ELF-1 (cell line): ENCODE data around the gene STK32B.

Source experiments
- DNase-seq: peaks from one replicate; pipeline ENCODE4 v3.0.0-alpha.2; 2016; ENCODE audit warnings: low read depth, low spot score

The STK32B gene

GRCh38 chr4:5524446-5525299 lies 473.4 kb downstream of the STK32B start:
- no peak for DNase-seq

GRCh38 chr4:5526080-5526846 lies 475.0 kb downstream of the STK32B start:
- DNase-seq, result no peak

DNA sequence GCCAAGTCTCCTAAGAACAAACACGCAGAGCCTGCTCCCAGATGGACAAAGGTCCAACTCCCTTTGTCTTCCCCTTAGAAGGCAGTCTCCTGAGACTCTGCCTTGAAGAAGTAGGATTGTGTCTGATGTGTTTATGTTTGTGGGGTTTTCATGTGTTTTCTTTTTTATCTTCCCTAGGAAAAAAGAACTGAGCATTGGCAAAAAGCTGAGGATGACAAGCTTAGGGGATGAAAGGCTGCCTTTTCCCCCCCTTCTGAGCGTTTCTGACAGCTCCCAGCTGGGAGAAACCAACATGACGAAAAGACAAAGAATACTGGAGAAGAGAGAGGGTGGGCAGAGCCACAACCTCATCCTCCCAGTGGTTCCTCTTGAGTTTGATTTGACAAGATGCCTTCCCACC lies 475.9 kb downstream of the STK32B start:
- DNase-seq, result no peak

DNA sequence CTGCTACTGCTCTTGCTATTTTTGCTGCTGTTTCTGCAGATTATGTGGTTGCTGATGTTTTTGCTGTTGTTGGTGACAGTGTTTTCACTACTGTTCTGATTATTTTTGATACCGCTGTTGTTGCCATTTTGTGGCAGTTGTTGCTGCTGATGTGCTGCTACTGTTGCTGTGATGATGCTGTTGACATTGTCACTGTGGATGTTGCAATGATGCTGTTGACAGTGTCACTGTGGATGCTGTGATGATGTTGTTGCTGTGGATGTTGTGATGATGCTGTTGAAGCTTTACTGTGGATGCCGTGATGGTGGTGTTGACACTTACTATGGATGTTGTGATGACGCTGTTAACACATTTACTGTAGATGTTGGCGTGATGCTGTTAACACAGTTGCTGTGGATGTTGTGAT lies 476.8 kb downstream of the STK32B start:
- DNase-seq, result no peak

- DNase-seq, result no peak
Measured at GRCh38 chr4:5532100-5532499, 480.8 kb downstream of the STK32B start.

DNA sequence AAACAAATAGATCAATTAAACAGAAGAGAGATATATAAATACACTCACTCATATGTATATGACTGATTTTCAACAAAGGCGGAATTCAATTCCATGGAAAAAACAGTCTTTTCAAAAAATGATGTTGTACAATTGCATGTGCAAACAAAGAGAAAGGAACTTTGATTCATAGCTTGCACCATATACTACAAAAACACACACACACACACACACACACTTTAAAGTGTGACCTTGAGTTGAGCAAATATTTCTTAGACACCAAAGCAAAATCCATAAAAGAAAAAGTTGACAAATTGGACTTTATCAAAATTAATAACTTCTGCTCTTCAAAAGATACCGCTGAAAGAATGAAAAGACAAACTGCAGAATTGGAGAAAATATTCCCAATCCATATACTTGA lies 488.3 kb downstream of the STK32B start:
- no peak for DNase-seq

DNA sequence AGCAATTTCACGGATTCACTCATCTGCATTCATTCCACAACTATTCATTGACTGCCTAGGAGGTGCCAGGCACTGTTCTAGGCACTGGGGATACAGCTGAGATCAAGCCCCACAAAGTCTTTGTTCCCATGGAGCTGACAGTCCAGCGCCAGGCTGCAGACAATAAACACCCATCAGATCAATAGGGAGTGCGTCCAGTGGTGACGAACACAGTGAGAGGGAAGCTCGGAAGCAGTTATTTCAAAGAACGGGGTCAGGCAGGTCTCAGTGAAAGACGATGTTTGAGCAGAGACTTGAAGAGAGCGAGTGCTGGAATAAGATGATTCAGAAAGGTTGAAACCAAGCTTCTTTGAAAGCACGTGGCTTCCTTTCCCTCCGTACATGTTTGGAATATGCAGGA lies 489.9 kb downstream of the STK32B start:
- no peak for DNase-seq

- DNase-seq, result no peak
Measured at GRCh38 chr4:5543681-5544080, 492.4 kb downstream of the STK32B start.

- DNase-seq, result no peak
Measured at GRCh38 chr4:5544762-5545161, 493.5 kb downstream of the STK32B start.

- DNase-seq, result no peak
Measured at GRCh38 chr4:5545271-5545670, 494.0 kb downstream of the STK32B start.

DNA sequence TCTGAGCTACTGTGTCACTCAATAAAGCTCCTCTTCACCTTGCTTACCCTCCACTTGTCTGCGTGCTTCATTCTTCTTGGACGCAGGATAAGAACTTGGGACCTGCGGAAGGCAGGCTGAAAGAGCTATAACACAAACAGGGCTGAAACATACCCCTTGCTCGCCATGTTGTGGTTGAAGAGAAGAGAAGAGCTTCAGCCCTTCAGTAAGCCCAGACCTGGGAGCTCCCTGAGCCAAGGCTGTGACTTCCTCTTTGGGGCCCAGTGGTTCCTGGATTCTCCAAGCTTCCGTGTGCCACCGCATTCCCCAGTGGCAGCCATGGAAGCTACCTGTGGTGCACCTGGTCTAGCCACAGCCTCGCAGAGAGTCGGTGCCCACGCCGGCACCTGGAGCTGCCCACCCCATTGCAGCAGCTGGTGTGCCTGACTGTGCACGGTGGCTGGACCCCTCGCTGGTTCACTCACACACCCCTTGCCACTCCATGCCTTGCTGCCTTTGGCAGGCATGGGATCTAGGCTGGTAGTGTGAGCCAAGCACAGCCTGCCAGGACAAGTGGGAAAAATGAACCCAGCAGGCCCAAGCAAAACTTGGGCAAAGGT lies 496.5 kb downstream of the STK32B start:
- DNase-seq, result no peak
